HepG2 (cell line): ENCODE results near the gene GALNT10. TPM values are rescaled to one million over a fixed set of nuclear protein-coding genes. Genes with fewer than 3 reads are reported as not detected.

Experiments
- ATAC-seq: fragments of 200-7000 bp; cut with Tn5 transposase; 3 replicates; pipeline ENCODE4 v1.9.1; 2020; ENCODE audit warnings: mild to moderate bottlenecking, moderate library complexity
- BruUV-seq: library from RNA; stranded (reverse); fragments of 400-500 nt; replicated peaks from 2 replicates; lab custom pipeline; 2021; lab: Mats Ljungman, UMichigan
- CTCF ChIA-PET: fragments of 300-600 bp; formaldehyde crosslinking; extraction: SDS; loops from one replicate; lab custom pipeline; 2021; ENCODE audit warnings: low total read pairs, inconsistent platforms, low intra/inter-chr PET ratio; lab: Yijun Ruan, JAX
- POLR2A ChIA-PET: fragments of 350-600 bp; sonication (Branson Sonifier 250); formaldehyde crosslinking; loops from one replicate; lab custom pipeline; 2020; ENCODE audit warnings: antibody characterized with exemption, inconsistent platforms; lab: Yijun Ruan, JAX
- DNase-seq: peaks from one replicate; pipeline ENCODE4 v3.0.0-alpha.2; 2015; ENCODE audit warnings: low spot score
- FAIRE-seq: peaks from 3 replicates; lab custom pipeline; 2011; peaks lifted over from hg19 to GRCh38; lab: Jason Lieb, UNC
- H2AFZ ChIP-seq: one replicate; pipeline ENCODE4 v1.6.1; 2011; ENCODE audit warnings: low read length, inconsistent platforms
- H3K27ac ChIP-seq: fragments of 300-600 bp; 3 replicates; pipeline ENCODE4 v1.8.0; 2011; ENCODE audit warnings: mixed run types, mild to moderate bottlenecking, mixed read lengths, low read length, inconsistent platforms; ENCODE audit not compliant: insufficient read depth; ENCODE audit errors: extremely low read length
- H3K27me3 ChIP-seq, 2 experiments: fragments of 200-600 bp in 1 of 2; 2 replicates in 1 of 2; 3 replicates in 1 of 2; pipeline versions ENCODE4 v1.6.0 to v1.8.0; 2011; ENCODE audit warnings: low read length in 2 of 2, mild to moderate bottlenecking in 2 of 2, moderate library complexity in 2 of 2, inconsistent platforms in 1 of 2; ENCODE audit not compliant: insufficient read depth in 2 of 2, control insufficient read depth in 1 of 2
- H3K36me3 ChIP-seq, 2 experiments: fragments of 200-600 bp in 1 of 2; replicated peaks in 1 of 2; 2 replicates in 1 of 2; 3 replicates in 1 of 2; pipeline versions ENCODE4 v1.5.1 to v1.8.0; 2011; ENCODE audit warnings: low read length in 2 of 2, inconsistent platforms in 1 of 2; ENCODE audit not compliant: insufficient read depth in 2 of 2, control insufficient read depth in 1 of 2
- H3K4me1 ChIP-seq: 2 replicates; pipeline ENCODE4 v1.5.1; 2012; ENCODE audit warnings: low read length, inconsistent platforms; ENCODE audit not compliant: insufficient read depth
- H3K4me2 ChIP-seq: 2 replicates; pipeline ENCODE4 v1.6.0; 2011; ENCODE audit warnings: low read depth, low read length, inconsistent platforms
- H3K4me3 ChIP-seq, 3 experiments: fragments of 200-600 bp in 1 of 3; sonication (generic), shearing (Covaris generic) in 1 of 3; replicated peaks in 1 of 3; 2 replicates each; pipeline ENCODE4 v1.5.1; 2011 to 2016; ENCODE audit warnings: low read length in 3 of 3, inconsistent platforms in 2 of 3, low read depth in 2 of 3, mild to moderate bottlenecking in 2 of 3, control low read depth in 1 of 3, mixed read lengths in 1 of 3; ENCODE audit not compliant: insufficient read depth in 1 of 3
- H3K79me2 ChIP-seq: one replicate; pipeline ENCODE4 v1.6.1; 2011; ENCODE audit warnings: low read length, inconsistent platforms; ENCODE audit not compliant: insufficient read depth
- H3K9ac ChIP-seq: 2 replicates; pipeline ENCODE4 v1.6.0; 2011; ENCODE audit warnings: mild to moderate bottlenecking, low read depth, low read length, inconsistent platforms; ENCODE audit not compliant: insufficient read depth
- H3K9me3 ChIP-seq: 2 replicates; pipeline ENCODE4 v1.5.1; 2012; ENCODE audit warnings: mild to moderate bottlenecking, low read length
- H4K20me1 ChIP-seq: 2 replicates; pipeline ENCODE4 v1.6.0; 2011; ENCODE audit warnings: inconsistent platforms, mild to moderate bottlenecking, low read length, moderate library complexity; ENCODE audit not compliant: insufficient read depth
- ARID5B ChIP-seq: IDR thresholded peaks from 2 replicates; pipeline ENCODE4 v1.4.0; 2020; ENCODE audit warnings: mild to moderate bottlenecking, missing genetic modification reagents
- BHLHE40 ChIP-seq: IDR thresholded peaks from 2 replicates; pipeline ENCODE4 v1.6.1; 2011; ENCODE audit warnings: low read length, improper control_type of control experiment
- CEBPG ChIP-seq: IDR thresholded peaks from 2 replicates; pipeline ENCODE4 v1.6.1; 2016
- FOXO1 ChIP-seq: sonication (generic); formaldehyde crosslinking; IDR thresholded peaks from 2 replicates; pipeline ENCODE4 v1.4.0; 2020; ENCODE audit warnings: missing genetic modification reagents
- FUBP1 ChIP-seq: sonication (generic); formaldehyde crosslinking; IDR thresholded peaks from 2 replicates; pipeline ENCODE4 v1.5.1; 2020; ENCODE audit warnings: missing genetic modification reagents, mild to moderate bottlenecking, borderline replicate concordance
- MLX ChIP-seq: IDR thresholded peaks from 2 replicates; pipeline ENCODE4 v1.6.1; 2016
- MTA3 ChIP-seq: sonication (generic); formaldehyde crosslinking; IDR thresholded peaks from 2 replicates; pipeline ENCODE4 v1.4.0; 2020; ENCODE audit warnings: missing genetic modification reagents
- TEF ChIP-seq: sonication (generic); formaldehyde crosslinking; IDR thresholded peaks from 2 replicates; pipeline ENCODE4 v1.5.0; 2020; ENCODE audit warnings: missing genetic modification reagents
- ZBTB49 ChIP-seq: sonication (generic); formaldehyde crosslinking; IDR thresholded peaks from 2 replicates; pipeline ENCODE4 v1.4.0; 2020; ENCODE audit warnings: missing genetic modification reagents, borderline replicate concordance
- ZNF34 ChIP-seq: sonication (generic); formaldehyde crosslinking; IDR thresholded peaks from 2 replicates; pipeline ENCODE4 v1.4.0; 2020; ENCODE audit warnings: mild to moderate bottlenecking, missing genetic modification reagents, borderline replicate concordance
- ZNF44 ChIP-seq: sonication (generic); formaldehyde crosslinking; IDR thresholded peaks from 2 replicates; pipeline ENCODE4 v1.5.1; 2020; ENCODE audit warnings: mild to moderate bottlenecking, missing genetic modification reagents
- ZNF503 ChIP-seq: sonication (generic); formaldehyde crosslinking; IDR thresholded peaks from 2 replicates; pipeline ENCODE4 v1.4.0; 2020; ENCODE audit warnings: missing genetic modification reagents
- WGBS: methylation state at CpG from one replicate; pipeline ENCODE4 v1.1.6; 2017; ENCODE audit warnings: low lambda C conversion rate; 5-methylcytosine and 5-hydroxymethylcytosine counted together
- in situ Hi-C: cut with HindIII; loops from 2 replicates; pipeline ENCODE4 v1.10.0; 2017; ENCODE audit warnings: low pct_unique_long_range_greater_than_20kb; ENCODE audit not compliant: extremely low pct_ligation_motif_present
- intact Hi-C: fragments of 100-400 bp; cut with micrococcal nuclease; formaldehyde crosslinking; loops from one replicate; pipeline ENCODE4 v1.10.0; 2022; ENCODE audit not compliant: unreplicated experiment
- polyA plus RNA-seq, 8 experiments: library from polyadenylated mRNA; depleted of rRNA in 3 of 8; stranded (reverse) in 7 of 8; unstranded in 1 of 8; fragments of >200 nt; fragmentation: Illumina TruSeq in 4 of 8; extraction: Trizol in 4 of 8; gene quantifications; 2 replicates each; pipeline versions ENCODE4 v1.2.1 to v1.2.3, GENCODE V29; 2011 to 2016; ENCODE audit warnings: low read depth in 4 of 8, missing spikeins in 1 of 8, mixed read lengths in 1 of 8; ENCODE audit not compliant: insufficient read depth in 1 of 8
- total RNA-seq, 5 experiments: library from RNA; depleted of rRNA; stranded (reverse); fragments of >200 nt; fragmentation: Illumina TruSeq; extraction: Trizol; gene quantifications; 2 replicates each; pipeline ENCODE4 v1.2.3, GENCODE V29; 2016; ENCODE audit warnings: low read depth in 1 of 5

The GALNT10 gene
- total and polyA plus RNA-seq, 2 of the 13 experiments (the other 11 are each of a cell fraction or from before 2014, with no cell fraction given) = 8.1 to 11.2 TPM

- no peak overlapping the region for H3K27ac ChIP-seq
- H3K4me2 ChIP-seq = no peak overlapping the region
- DNase-seq (no peak), ATAC-seq (no peak), FAIRE-seq (no peak)
- no peak overlapping the region for H2AFZ ChIP-seq
- no peaks in the 10 kb centered on the region for H3K79me2 ChIP-seq
- intact Hi-C loops (loop anchor here (5.0 kb wide), 1 partner anchor 36 kb away; no protein-coding TSS in a partner anchor), in situ Hi-C loops (no loop called here)
- H4K20me1 ChIP-seq = no peaks in the 10 kb centered on the region
- H3K27me3 ChIP-seq = no peaks in the 10 kb centered on the region
- peaks cover 61% of the 10 kb centered on the region for H3K4me1 ChIP-seq
- H3K4me3 ChIP-seq = no peak overlapping the region
- no peaks in the 10 kb centered on the region for H3K36me3 ChIP-seq
- CTCF ChIA-PET = no interaction called here
- no peak overlapping the region for H3K9ac ChIP-seq
- POLR2A ChIA-PET = no interaction called here
- no peaks in the 10 kb centered on the region for H3K9me3 ChIP-seq
- WGBS = 100% methylated on average over 3 of the region's 3 CpGs
- no TSS peak for BruUV-seq
- no peak for TF ChIP-seq MLX (CRISPR knock-in tag)
- no peak for TF ChIP-seq FUBP1 (CRISPR knock-in tag)
- TF ChIP-seq CEBPG = no peak
- TF ChIP-seq ARID5B (CRISPR knock-in tag) = no peak
- TF ChIP-seq TEF = no peak
- TF ChIP-seq ZBTB49 = no peak
- TF ChIP-seq ZNF34 (CRISPR knock-in tag) = no peak
- no peak for TF ChIP-seq ZNF503 (CRISPR knock-in tag)
- TF ChIP-seq MTA3 (CRISPR knock-in tag) = no peak
- TF ChIP-seq BHLHE40 = no peak
- no peak for TF ChIP-seq ZNF44 (CRISPR knock-in tag)
- no peak for TF ChIP-seq FOXO1 (CRISPR knock-in tag)
Observed at GRCh38 chr5:154351566-154351965, 161.0 kb downstream of the GALNT10 start.
